Lung microvascular endothelial cell (primary cell): Measurements from ENCODE around the gene KLHL28. TPM values are rescaled to one million over a fixed set of nuclear protein-coding genes. Genes with fewer than 3 reads are reported as not detected.

Experiments used
- DNase-seq, 2 donors: peaks; one replicate each; pipeline versions ENCODE4 v3.0.0 to v3.0.0-alpha.2; 2010; ENCODE audit warnings: low read depth in 2 of 2
- total RNA-seq: library from RNA; depleted of rRNA; stranded (reverse); fragments of >200 nt; gene quantifications from 2 replicates; pipeline ENCODE4 v1.2.1, GENCODE V29; 2014

The KLHL28 gene
- total RNA-seq, 1 donor from 2014 or later, result 9.3 TPM

DNA sequence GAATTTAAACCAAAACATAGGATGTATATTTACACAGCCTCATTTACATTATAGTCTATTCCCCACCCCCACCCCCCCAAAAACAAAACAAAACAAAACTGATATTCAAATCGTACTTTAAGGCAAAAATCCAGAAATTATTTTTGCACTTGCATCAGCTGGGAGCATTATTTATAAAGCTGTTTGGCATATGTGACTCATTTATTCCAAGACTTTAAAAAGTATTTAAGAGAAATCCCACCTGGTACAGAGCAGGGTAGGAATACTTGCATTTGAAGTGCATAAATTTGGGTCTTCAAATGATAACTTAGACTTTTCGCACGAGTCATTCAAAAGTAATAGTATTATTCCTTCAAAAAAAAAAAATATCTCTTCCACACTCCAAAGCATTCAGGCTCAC is 1.1 kb downstream of the KLHL28 start:
- peak; percentile 2 to 12 for DNase-seq

DNA sequence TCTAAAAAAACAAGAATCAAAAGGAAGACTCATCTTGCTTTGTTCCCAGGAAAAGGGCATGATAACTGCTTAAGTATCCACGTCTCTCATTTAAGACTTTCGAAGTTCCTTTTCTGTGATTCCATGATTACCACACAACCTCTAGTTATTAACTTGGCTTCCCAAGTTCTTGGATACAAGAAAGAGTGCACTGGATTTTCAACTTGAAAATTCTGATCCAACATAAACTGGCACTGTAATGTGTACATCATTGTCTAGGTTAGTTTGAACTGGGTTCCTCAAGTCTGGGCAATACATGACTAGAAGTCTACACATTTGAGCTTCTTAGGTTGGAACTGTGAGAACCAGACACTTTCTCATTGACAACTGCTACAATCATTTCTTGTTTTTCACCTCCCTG is 1.6 kb downstream of the KLHL28 start:
- peak in 1 of 2 donors; percentile 8 for DNase-seq

GRCh38 chr14:44959538-44959937 is 2.2 kb downstream of the KLHL28 start:
- no peak for DNase-seq

DNA sequence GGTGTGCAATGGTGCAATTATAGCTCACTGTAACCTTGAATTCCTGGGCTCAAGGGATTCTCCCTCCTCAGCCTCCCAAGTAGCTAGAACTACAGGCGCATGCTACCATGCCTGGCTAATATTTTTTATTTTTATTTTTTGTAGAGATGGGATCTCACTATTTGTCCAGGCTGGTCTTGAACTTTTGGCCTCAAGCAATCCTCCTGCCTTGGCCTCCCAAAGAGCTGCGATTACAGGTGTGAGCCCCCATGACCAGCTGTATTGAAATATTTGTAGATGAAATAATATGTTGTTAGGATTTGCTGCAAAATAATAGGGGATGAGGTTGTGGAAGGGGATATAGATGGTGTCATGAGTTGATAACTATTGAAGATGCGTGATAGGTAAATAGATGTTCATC is 4.9 kb downstream of the KLHL28 start:
- DNase-seq, result no peak

- no peak for DNase-seq
Observed at GRCh38 chr14:44955528-44955927, 6.2 kb downstream of the KLHL28 start.

DNA sequence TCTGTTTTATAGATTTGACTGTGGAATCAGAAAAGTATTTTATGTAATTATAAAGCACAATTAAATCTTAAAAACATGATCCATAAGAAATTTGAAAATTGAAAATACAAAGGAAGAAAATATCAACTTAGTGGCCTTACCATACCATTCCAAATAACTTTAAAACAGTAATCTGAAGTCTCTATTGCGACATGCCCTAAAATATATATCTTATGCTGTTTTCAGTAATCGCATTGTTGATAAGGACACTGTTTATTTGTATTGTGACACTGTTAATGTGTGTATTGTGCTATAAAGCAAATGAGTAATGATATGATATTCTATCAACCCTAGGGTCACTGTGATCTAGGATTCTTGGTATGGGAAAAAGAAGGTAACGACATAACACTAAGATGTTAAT is 7.0 kb downstream of the KLHL28 start:
- DNase-seq, result no peak

DNA sequence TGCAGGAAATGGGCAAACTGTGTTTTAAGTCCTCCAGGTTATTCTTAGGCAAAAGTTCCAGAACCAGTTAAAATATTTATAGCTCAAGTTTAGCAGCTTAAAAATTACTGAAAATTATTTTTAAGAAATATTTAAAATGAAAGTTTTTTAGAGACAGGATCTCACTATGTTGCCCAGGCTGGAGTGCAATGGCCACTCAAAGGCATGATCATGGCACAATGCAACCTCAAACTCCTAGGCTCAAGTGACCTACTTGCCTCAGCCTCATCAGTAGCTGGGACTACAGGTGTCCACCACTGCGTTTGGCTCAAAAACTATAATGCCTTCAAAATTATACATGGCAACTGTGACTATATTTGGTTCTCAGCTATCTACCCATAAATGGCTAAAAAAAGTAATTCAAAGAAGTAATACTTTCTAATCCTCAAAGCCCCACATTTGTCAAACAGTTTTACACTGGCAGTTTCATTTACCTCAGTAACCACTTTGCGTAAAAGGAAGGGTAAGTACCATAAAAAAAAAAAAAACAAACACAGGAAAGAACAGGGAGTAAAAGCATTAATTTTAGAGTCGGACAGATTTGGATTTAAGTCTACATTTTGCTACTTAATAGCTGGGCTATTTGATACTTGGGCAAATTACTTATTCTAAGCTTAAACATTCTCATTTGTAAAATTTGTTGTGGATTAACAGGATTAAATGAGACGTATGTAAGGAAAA is 9.2 kb downstream of the KLHL28 start:
- no peak for DNase-seq

DNA sequence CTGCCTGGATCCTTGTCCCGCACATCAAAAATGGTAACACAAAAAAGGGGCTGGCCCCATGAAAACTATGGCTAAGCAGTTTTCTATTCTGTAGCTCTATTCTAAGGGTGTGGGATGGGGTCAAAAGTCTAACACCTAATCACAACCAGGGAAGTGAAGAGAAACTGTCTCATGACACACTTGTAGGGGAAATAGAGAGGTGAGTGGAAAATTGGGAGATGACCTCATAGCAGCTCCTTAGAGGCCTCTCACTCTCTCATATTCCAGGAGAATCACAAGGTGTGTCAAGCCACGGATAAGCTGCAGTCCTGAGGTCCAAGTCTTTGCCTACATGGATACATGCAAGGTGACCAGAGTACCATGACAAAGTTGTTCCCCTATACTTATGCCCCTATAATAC is 10.7 kb downstream of the KLHL28 start:
- no peak for DNase-seq

DNA sequence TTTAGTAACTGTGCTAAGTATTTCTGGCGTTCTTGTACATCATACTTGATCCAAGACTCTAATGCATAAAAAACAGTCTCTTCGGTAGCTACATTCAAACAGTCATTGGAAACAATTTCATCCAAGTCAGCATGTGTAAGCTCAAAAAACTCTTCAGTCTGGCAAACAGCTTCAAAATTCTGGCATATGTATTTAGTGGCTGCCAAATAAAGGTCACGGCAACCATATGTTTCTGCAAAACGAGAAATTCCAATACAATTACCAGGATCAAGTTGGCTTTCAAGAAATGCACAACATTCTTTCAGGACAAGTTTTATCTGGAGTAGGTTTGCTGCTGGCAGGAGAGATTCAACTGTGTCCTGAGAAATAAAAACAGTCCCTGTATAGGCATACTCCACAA is 16.5 kb downstream of the KLHL28 start:
- DNase-seq, result no peak

DNA sequence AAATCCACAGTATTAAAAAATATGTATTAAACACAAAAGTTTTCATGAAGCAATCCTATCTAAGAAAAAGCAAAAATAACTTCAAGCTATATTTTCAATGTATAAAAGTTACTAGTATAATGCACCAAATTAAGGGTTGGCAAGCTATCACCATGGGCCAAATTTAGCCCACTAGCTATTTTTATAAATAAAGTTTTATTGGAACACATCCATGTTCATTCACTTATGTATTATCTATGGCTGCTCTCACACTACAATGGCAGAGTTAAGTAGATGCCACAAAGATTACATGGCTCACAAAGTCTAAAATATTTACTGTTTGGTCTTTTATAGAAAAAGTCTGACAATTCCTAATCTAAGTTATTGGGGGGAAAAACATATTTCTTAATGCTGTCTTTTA is 17.6 kb downstream of the KLHL28 start:
- no peak for DNase-seq

DNA sequence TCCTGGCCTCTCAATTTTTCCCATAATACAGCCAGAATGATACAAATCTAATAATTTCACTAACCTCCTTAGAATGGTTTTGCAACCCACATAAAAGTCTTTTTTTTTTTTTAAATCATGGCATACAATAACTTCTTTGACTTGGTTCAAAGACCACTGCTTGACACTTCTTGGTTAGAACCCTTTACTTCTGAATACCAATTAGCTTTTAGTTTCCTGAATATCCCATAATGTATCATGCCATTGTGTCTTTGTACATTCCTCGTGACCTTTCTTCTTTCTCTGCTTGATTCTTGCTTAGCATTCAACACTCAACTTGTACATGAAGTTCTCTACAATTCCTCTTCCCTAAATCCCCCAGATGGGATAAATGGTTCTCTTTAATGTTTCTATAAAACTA is 19.3 kb downstream of the KLHL28 start:
- DNase-seq, result no peak

DNA sequence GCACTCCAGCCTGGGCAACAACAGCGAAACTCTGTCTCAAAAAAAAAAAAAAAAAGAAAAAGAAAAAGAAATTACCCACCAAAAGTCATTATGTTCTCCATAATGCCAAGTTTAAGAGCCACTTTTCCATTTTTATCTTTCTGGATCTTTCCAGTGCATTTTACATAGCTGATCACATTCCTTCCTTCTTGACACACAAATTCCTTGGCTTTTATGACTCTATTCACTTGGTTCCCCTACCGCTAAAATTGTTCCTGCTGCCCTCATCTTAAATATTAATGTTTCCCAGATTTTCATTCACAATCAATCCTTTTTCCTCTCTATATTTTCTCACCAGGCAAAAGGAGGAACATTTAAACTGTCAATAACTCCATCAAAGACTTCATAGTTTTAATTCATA is 20.2 kb downstream of the KLHL28 start:
- DNase-seq, result no peak

GRCh38 chr14:44940944-44941343 is 20.8 kb downstream of the KLHL28 start:
- DNase-seq, result no peak

- DNase-seq, result no peak
Observed at GRCh38 chr14:44940211-44940610, 21.5 kb downstream of the KLHL28 start.

DNA sequence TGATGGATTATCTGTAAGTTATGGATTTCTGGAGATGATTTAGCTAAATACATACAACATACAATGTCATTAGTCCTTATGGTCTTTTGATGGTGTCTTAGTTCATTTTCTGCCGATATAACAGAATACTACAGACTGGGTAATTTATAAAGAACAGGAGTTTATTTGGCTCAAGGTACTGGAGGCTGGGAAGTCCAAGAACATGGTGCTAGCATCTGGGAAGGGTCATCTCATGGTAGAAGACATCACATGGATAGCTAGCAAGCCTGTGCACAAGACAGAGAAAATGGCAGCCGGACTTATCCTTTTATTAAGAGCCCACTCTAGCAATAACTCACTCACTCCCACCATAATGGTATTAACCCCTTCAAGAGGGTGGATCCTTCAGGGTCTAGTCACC is 24.2 kb downstream of the KLHL28 start:
- DNase-seq, result no peak

DNA sequence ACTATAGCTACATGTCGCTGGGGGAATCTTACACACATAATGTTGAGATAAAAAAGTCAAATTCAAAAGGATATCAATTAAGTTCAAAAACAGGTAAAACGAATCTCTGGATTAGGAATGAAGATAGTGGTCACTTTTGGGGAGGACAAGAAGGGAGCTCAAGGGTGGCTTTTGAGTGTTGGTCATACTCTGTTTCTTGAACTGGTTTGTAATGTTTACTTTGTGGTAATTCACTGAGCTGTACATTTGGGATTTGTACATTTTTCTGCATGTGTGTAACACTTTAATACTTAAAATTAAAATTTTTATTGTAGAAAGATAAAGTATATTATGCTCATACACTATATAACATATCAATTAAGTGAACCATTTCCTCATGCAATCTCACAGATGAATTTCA is 26.6 kb downstream of the KLHL28 start:
- DNase-seq, result no peak

DNA sequence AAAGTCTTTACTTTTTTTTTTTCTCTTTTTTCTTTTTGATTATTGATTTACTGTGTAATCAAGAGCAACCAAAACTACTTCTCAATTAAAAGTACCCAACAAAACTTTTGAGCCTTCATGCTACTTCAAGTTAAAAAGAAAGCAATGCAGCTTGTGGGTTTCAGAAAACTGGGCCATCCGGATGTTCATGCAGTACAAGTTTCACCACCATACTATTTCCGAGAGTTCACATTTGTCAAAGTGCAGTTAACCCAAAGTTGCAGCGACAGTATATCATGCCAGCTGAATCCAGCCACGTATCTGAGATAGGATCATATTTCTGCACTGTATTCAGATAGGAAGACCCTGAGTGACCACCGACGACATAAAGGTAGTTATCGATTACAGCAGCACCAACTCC is 33.0 kb downstream of the KLHL28 start:
- DNase-seq, result no peak

GRCh38 chr14:44914849-44915248 is 46.9 kb downstream of the KLHL28 start:
- peak in 1 of 2 donors; percentile 17 for DNase-seq

DNA sequence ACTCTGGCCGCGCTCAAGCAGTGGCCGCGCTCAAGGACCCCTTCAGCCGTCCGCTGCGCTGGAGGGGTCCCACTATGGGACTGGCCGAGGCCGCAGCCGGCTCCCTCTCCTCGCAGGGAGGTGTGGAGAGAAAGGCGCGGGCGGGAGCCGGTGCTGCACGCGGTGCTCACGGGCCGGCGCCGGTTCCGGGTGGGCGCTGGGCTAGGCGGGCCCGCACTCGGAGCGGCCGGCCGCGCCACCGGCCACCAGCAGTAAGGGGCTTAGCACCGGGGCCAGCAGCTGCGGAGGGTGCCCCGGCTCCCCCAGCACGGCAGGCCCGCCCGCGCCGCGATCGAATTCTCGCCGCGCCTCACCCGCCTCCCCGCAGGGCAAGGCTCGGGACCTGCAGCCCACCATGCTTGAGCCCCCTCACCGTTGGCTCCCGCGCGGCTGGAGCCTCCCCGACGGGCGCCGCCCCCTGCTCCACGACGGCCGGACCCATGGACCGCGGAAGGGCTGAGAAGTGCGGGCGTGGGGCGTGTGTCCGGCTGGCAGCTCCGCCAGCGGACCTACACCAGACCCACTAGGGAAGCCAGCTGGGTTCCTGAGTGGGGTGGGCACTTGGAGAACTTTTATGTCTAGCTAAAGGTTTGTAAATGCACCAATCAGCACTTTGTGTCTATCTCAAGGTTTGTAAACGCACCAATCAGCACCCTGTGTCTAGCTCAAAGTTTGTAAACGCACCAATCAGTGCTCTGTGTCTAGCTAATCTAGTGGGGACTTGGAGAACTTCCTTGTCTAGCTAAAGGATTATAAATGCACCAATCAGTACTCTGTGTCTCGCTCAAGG is 49.5 kb downstream of the KLHL28 start:
- DNase-seq, result peak in 1 of 2 donors; percentile 15

DNA sequence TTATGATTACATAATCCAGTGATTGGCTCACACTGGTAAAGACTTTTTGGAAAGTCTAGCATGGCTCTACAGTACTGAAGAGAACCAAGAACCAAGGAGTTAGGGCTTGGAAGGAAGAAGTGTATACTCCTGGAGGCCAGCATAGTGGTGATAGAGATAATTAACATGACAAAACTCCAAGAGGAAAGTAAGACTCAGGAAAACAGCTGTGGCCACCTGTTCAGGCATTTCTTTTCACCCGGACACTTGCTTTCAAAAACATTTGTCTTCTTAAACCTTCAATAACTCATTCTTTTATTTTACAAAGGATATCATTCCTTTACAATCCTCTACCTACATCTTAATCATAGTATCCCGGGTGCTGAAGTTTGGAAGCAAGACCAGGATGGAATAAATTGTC is 50.9 kb downstream of the KLHL28 start:
- DNase-seq, result no peak

DNA sequence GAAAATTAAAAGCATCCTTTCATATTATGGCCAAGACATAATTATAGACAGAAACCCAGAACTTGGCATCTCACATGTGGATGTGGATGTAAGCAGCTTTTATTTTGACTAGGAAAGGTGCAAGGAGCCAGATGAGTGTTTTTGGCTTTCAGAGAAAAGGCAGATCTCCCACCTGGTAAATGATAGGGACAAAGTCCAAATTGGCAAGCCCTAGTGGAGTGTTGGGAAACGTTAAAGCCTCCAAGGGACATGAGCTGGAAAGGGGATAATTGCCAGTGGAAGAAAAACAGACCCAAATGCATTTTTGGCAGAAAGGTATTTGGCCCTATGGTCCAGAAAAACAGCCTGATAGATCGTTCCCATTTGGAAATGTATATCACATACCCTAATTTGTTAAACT is 60.1 kb downstream of the KLHL28 start:
- no peak for DNase-seq

GRCh38 chr14:44898551-44898950 is 63.2 kb downstream of the KLHL28 start:
- DNase-seq, result peak in 1 of 2 donors; percentile 15

GRCh38 chr14:44897845-44898151 is 63.9 kb downstream of the KLHL28 start:
- no peak for DNase-seq
